HepG2 (cell line): ENCODE measurements around the gene KRT36. TPM values are rescaled to one million over a fixed set of nuclear protein-coding genes. Genes with fewer than 3 reads are reported as not detected.

Experiments
- ATAC-seq: fragments of 200-7000 bp; cut with Tn5 transposase; 3 replicates; pipeline ENCODE4 v1.9.1; 2020; ENCODE audit warnings: mild to moderate bottlenecking, moderate library complexity
- BruUV-seq: library from RNA; stranded (reverse); fragments of 400-500 nt; replicated peaks from 2 replicates; lab custom pipeline; 2021; lab: Mats Ljungman, UMichigan
- CTCF ChIA-PET: fragments of 300-600 bp; formaldehyde crosslinking; extraction: SDS; loops from one replicate; lab custom pipeline; 2021; ENCODE audit warnings: low total read pairs, inconsistent platforms, low intra/inter-chr PET ratio; lab: Yijun Ruan, JAX
- POLR2A ChIA-PET: fragments of 350-600 bp; sonication (Branson Sonifier 250); formaldehyde crosslinking; loops from one replicate; lab custom pipeline; 2020; ENCODE audit warnings: antibody characterized with exemption, inconsistent platforms; lab: Yijun Ruan, JAX
- DNase-seq: peaks from one replicate; pipeline ENCODE4 v3.0.0-alpha.2; 2015; ENCODE audit warnings: low spot score
- FAIRE-seq: peaks from 3 replicates; lab custom pipeline; 2011; peaks lifted over from hg19 to GRCh38; lab: Jason Lieb, UNC
- H2AFZ ChIP-seq: one replicate; pipeline ENCODE4 v1.6.1; 2011; ENCODE audit warnings: low read length, inconsistent platforms
- H3K27ac ChIP-seq: fragments of 300-600 bp; 3 replicates; pipeline ENCODE4 v1.8.0; 2011; ENCODE audit warnings: mixed run types, mild to moderate bottlenecking, mixed read lengths, low read length, inconsistent platforms; ENCODE audit not compliant: insufficient read depth; ENCODE audit errors: extremely low read length
- H3K27me3 ChIP-seq, 2 experiments: fragments of 200-600 bp in 1 of 2; 2 replicates in 1 of 2; 3 replicates in 1 of 2; pipeline versions ENCODE4 v1.6.0 to v1.8.0; 2011; ENCODE audit warnings: low read length in 2 of 2, mild to moderate bottlenecking in 2 of 2, moderate library complexity in 2 of 2, inconsistent platforms in 1 of 2; ENCODE audit not compliant: insufficient read depth in 2 of 2, control insufficient read depth in 1 of 2
- H3K36me3 ChIP-seq, 2 experiments: fragments of 200-600 bp in 1 of 2; replicated peaks in 1 of 2; 2 replicates in 1 of 2; 3 replicates in 1 of 2; pipeline versions ENCODE4 v1.5.1 to v1.8.0; 2011; ENCODE audit warnings: low read length in 2 of 2, inconsistent platforms in 1 of 2; ENCODE audit not compliant: insufficient read depth in 2 of 2, control insufficient read depth in 1 of 2
- H3K4me1 ChIP-seq: 2 replicates; pipeline ENCODE4 v1.5.1; 2012; ENCODE audit warnings: low read length, inconsistent platforms; ENCODE audit not compliant: insufficient read depth
- H3K4me2 ChIP-seq: 2 replicates; pipeline ENCODE4 v1.6.0; 2011; ENCODE audit warnings: low read depth, low read length, inconsistent platforms
- H3K4me3 ChIP-seq, 3 experiments: fragments of 200-600 bp in 1 of 3; sonication (generic), shearing (Covaris generic) in 1 of 3; replicated peaks in 1 of 3; 2 replicates each; pipeline ENCODE4 v1.5.1; 2011 to 2016; ENCODE audit warnings: low read length in 3 of 3, inconsistent platforms in 2 of 3, low read depth in 2 of 3, mild to moderate bottlenecking in 2 of 3, control low read depth in 1 of 3, mixed read lengths in 1 of 3; ENCODE audit not compliant: insufficient read depth in 1 of 3
- H3K79me2 ChIP-seq: one replicate; pipeline ENCODE4 v1.6.1; 2011; ENCODE audit warnings: low read length, inconsistent platforms; ENCODE audit not compliant: insufficient read depth
- H3K9ac ChIP-seq: 2 replicates; pipeline ENCODE4 v1.6.0; 2011; ENCODE audit warnings: mild to moderate bottlenecking, low read depth, low read length, inconsistent platforms; ENCODE audit not compliant: insufficient read depth
- H3K9me3 ChIP-seq: 2 replicates; pipeline ENCODE4 v1.5.1; 2012; ENCODE audit warnings: mild to moderate bottlenecking, low read length
- H4K20me1 ChIP-seq: 2 replicates; pipeline ENCODE4 v1.6.0; 2011; ENCODE audit warnings: inconsistent platforms, mild to moderate bottlenecking, low read length, moderate library complexity; ENCODE audit not compliant: insufficient read depth
- ARNT2 ChIP-seq: sonication (generic); formaldehyde crosslinking; IDR thresholded peaks from 2 replicates; pipeline ENCODE4 v1.8.0; 2022; ENCODE audit warnings: mild to moderate bottlenecking, low read depth, missing genetic modification reagents, moderate library complexity
- CREB3 ChIP-seq: sonication (generic); formaldehyde crosslinking; IDR thresholded peaks from 2 replicates; pipeline ENCODE4 v1.5.0; 2020; ENCODE audit warnings: missing genetic modification reagents
- GTF2F1 ChIP-seq: fragments of 150-350 bp; IDR thresholded peaks from 2 replicates; pipeline ENCODE4 v1.6.1; 2014; ENCODE audit warnings: low read length
- GTF3A ChIP-seq: sonication (generic); formaldehyde crosslinking; conservative IDR thresholded peaks from 2 replicates; pipeline ENCODE4 v1.4.0; 2020; ENCODE audit warnings: mild to moderate bottlenecking, missing genetic modification reagents
- KAT7 ChIP-seq: IDR thresholded peaks from 2 replicates; pipeline ENCODE4 v1.6.1; 2018; ENCODE audit warnings: borderline replicate concordance, missing compliant biosample characterization
- POLR2AphosphoS5 ChIP-seq: IDR thresholded peaks from 2 replicates; pipeline ENCODE4 v1.6.1; 2012; ENCODE audit warnings: low read depth, low read length
- REPIN1 ChIP-seq: sonication (generic); formaldehyde crosslinking; IDR thresholded peaks from 2 replicates; pipeline ENCODE4 v1.8.0; 2022; ENCODE audit warnings: missing genetic modification reagents, low read depth, mild to moderate bottlenecking, borderline replicate concordance
- RFX5 ChIP-seq: IDR thresholded peaks from 2 replicates; pipeline ENCODE4 v1.6.1; 2011; ENCODE audit warnings: low read depth, low read length, improper control_type of control experiment
- SMAD9 ChIP-seq: sonication (generic); formaldehyde crosslinking; IDR thresholded peaks from 2 replicates; pipeline ENCODE4 v1.5.1; 2020; ENCODE audit warnings: mild to moderate bottlenecking, missing genetic modification reagents
- SNAPC4 ChIP-seq: sonication (generic); formaldehyde crosslinking; IDR thresholded peaks from 2 replicates; pipeline ENCODE4 v1.4.0; 2020; ENCODE audit warnings: mild to moderate bottlenecking, missing genetic modification reagents
- SOX6 ChIP-seq, 2 experiments: fragments of 450-650 bp in 1 of 2; sonication (generic) in 1 of 2; formaldehyde crosslinking in 1 of 2; IDR thresholded peaks; 2 replicates each; pipeline versions ENCODE4 v1.4.0 to v1.6.1; 2017 to 2020; ENCODE audit warnings: antibody characterized with exemption in 1 of 2, mild to moderate bottlenecking in 1 of 2, missing genetic modification reagents in 1 of 2
- TAF15 ChIP-seq: fragments of 200-400 bp; formaldehyde crosslinking; IDR thresholded peaks from one replicate; pipeline ENCODE4 v1.6.1; 2018; ENCODE audit warnings: mild to moderate bottlenecking, low read depth, low read length; ENCODE audit not compliant: poor library complexity, severe bottlenecking
- THYN1 ChIP-seq: sonication (generic); formaldehyde crosslinking; IDR thresholded peaks from 2 replicates; pipeline ENCODE4 v1.8.1; 2023; ENCODE audit warnings: low read depth, mild to moderate bottlenecking, moderate library complexity, missing genetic modification reagents, borderline replicate concordance
- ZFP36 ChIP-seq: fragments of 150-350 bp; IDR thresholded peaks from 2 replicates; pipeline ENCODE4 v1.6.1; 2018; ENCODE audit warnings: borderline replicate concordance, low read length, low read depth; ENCODE audit not compliant: partially characterized antibody
- ZNF264 ChIP-seq: sonication (generic); formaldehyde crosslinking; IDR thresholded peaks from 2 replicates; pipeline ENCODE4 v1.4.0; 2020; ENCODE audit warnings: missing genetic modification reagents
- ZNF547 ChIP-seq: sonication (generic); formaldehyde crosslinking; IDR thresholded peaks from 2 replicates; pipeline ENCODE4 v1.5.1; 2020; ENCODE audit warnings: mild to moderate bottlenecking, missing genetic modification reagents
- ZNF576 ChIP-seq: sonication (generic); formaldehyde crosslinking; IDR thresholded peaks from 2 replicates; pipeline ENCODE4 v1.4.0; 2020; ENCODE audit warnings: mild to moderate bottlenecking, missing genetic modification reagents
- ZNF839 ChIP-seq: sonication (generic); formaldehyde crosslinking; IDR thresholded peaks from 2 replicates; pipeline ENCODE4 v1.4.0; 2020; ENCODE audit warnings: missing genetic modification reagents, mild to moderate bottlenecking, borderline replicate concordance
- ZSCAN20 ChIP-seq: sonication (generic); formaldehyde crosslinking; IDR thresholded peaks from 2 replicates; pipeline ENCODE4 v1.4.0; 2020; ENCODE audit warnings: missing genetic modification reagents, mild to moderate bottlenecking, borderline replicate concordance
- WGBS: methylation state at CpG from one replicate; pipeline ENCODE4 v1.1.6; 2017; ENCODE audit warnings: low lambda C conversion rate; 5-methylcytosine and 5-hydroxymethylcytosine counted together
- in situ Hi-C: cut with HindIII; loops from 2 replicates; pipeline ENCODE4 v1.10.0; 2017; ENCODE audit warnings: low pct_unique_long_range_greater_than_20kb; ENCODE audit not compliant: extremely low pct_ligation_motif_present
- intact Hi-C: fragments of 100-400 bp; cut with micrococcal nuclease; formaldehyde crosslinking; loops from one replicate; pipeline ENCODE4 v1.10.0; 2022; ENCODE audit not compliant: unreplicated experiment
- polyA plus RNA-seq, 8 experiments: library from polyadenylated mRNA; depleted of rRNA in 3 of 8; stranded (reverse) in 7 of 8; unstranded in 1 of 8; fragments of >200 nt; fragmentation: Illumina TruSeq in 4 of 8; extraction: Trizol in 4 of 8; gene quantifications; 2 replicates each; pipeline versions ENCODE4 v1.2.1 to v1.2.3, GENCODE V29; 2011 to 2016; ENCODE audit warnings: low read depth in 4 of 8, missing spikeins in 1 of 8, mixed read lengths in 1 of 8; ENCODE audit not compliant: insufficient read depth in 1 of 8
- total RNA-seq, 5 experiments: library from RNA; depleted of rRNA; stranded (reverse); fragments of >200 nt; fragmentation: Illumina TruSeq; extraction: Trizol; gene quantifications; 2 replicates each; pipeline ENCODE4 v1.2.3, GENCODE V29; 2016; ENCODE audit warnings: low read depth in 1 of 5

Gene KRT36
- total and polyA plus RNA-seq, 2 of the 13 experiments (the other 11 are each of a cell fraction or from before 2014, with no cell fraction given): not detected

GRCh38 chr17:41480581-41480980 lies 9.1 kb downstream of the KRT36 start:
- H4K20me1 ChIP-seq: no peaks in the 10 kb centered on the region
- no peak for ATAC-seq
- intact Hi-C loops: no loop called here
- no peak overlapping the region for H2AFZ ChIP-seq
- H3K4me3 ChIP-seq: no peak overlapping the region
- H3K4me1 ChIP-seq: no peaks in the 10 kb centered on the region
- H3K27me3 ChIP-seq: peaks cover 1 to 36% of the 10 kb centered on the region in 2 experiments; a peak in 3 of 5 replicates
- ChIA-PET POLR2A (no interaction called here), CTCF (no interaction called here)
- FAIRE-seq: no peak
- no peaks in the 10 kb centered on the region for H3K36me3 ChIP-seq
- H3K9ac ChIP-seq: no peak overlapping the region
- no peaks in the 10 kb centered on the region for H3K9me3 ChIP-seq
- H3K4me2 ChIP-seq: no peak overlapping the region
- no peak for DNase-seq
- TF ChIP-seq ZNF264 (CRISPR knock-in tag): no peak
- no peak for TF ChIP-seq GTF3A (CRISPR knock-in tag)
- no peak for TF ChIP-seq ZFP36
- TF ChIP-seq THYN1 (CRISPR knock-in tag): no peak
- no peak for TF ChIP-seq SMAD9 (CRISPR knock-in tag)
- no peak for TF ChIP-seq REPIN1 (CRISPR knock-in tag)
- TF ChIP-seq SOX6 (IDR thresholded peaks at IDR 0.05): no peak
- no peak for TF ChIP-seq SOX6 (CRISPR knock-in tag; IDR thresholded peaks at IDR 0.05)
- no peak for TF ChIP-seq ARNT2
- TF ChIP-seq RFX5: no peak
- no peak for TF ChIP-seq SNAPC4 (CRISPR knock-in tag)
- no peak for TF ChIP-seq ZNF547
- TF ChIP-seq CREB3 (CRISPR knock-in tag): no peak
- TF ChIP-seq ZNF839: no peak
- TF ChIP-seq ZSCAN20: no peak
- TF ChIP-seq KAT7 (CRISPR knock-in tag): no peak
- no peak for TF ChIP-seq GTF2F1
- no peak for TF ChIP-seq TAF15
- no peak for TF ChIP-seq POLR2AphosphoS5
- no peak for TF ChIP-seq ZNF576
- in situ Hi-C loops: no loop called here
- BruUV-seq: no TSS peak
- no peaks in the 10 kb centered on the region for H3K79me2 ChIP-seq
- 60% methylated on average over 10 of the region's 10 CpGs for WGBS
- H3K27ac ChIP-seq: no peak overlapping the region
